Pulmonary artery endothelial cell (primary cell): ENCODE measurements around the gene SWI5. TPM values are rescaled to one million over a fixed set of nuclear protein-coding genes. Genes with fewer than 3 reads are reported as not detected.
"Not testable (repeated sequence)": the region's sequence is repeated elsewhere in the genome, so short reads cannot be mapped to it uniquely, and the experiment has no call there.

ENCODE experiments used
- DNase-seq: peaks from one replicate; pipeline ENCODE4 v3.0.0-alpha.2; 2011; ENCODE audit warnings: low read depth, low spot score
- total RNA-seq: library from RNA; depleted of rRNA; stranded (reverse); fragments of >200 nt; gene quantifications from 2 replicates; pipeline ENCODE4 v1.2.3, GENCODE V29; 2014

SWI5 gene
- 32.4 and 32.5 TPM in 2 replicates for total RNA-seq

GRCh38 chr9:128276008-128276573 is at the start of gene SWI5:
Gene SWI5 (plus strand): TSS chr9:128276276.
- DNase-seq, result peak; percentile 97

GRCh38 chr9:128226412-128226801 is 49.7 kb upstream of the SWI5 start:
- no peak for DNase-seq

DNA sequence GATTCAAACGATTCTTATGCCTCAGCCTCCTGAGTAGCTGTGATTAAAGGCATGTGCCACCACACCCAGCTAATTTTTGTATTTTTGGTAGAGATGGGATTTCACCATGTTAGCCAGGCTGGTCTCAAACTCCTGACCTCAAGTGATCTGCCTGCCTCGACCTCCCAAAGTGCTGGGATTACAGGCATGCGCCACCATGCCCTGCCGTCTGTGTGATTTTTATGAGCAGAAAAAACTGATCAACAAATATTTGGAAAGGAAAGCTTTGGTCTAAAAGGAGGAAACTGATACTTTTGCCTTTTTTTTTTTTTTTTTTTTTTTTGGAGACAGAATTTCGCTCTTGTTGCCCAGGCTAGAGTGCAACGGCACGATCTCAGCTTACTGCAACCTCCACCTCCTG is 45.2 kb upstream of the SWI5 start:
- DNase-seq, result not testable (repeated sequence)

- no peak for DNase-seq
Measured at GRCh38 chr9:128231638-128232527, 44.2 kb upstream of the SWI5 start.

- no peak for DNase-seq
Measured at GRCh38 chr9:128232528-128233428, 43.3 kb upstream of the SWI5 start.

DNA sequence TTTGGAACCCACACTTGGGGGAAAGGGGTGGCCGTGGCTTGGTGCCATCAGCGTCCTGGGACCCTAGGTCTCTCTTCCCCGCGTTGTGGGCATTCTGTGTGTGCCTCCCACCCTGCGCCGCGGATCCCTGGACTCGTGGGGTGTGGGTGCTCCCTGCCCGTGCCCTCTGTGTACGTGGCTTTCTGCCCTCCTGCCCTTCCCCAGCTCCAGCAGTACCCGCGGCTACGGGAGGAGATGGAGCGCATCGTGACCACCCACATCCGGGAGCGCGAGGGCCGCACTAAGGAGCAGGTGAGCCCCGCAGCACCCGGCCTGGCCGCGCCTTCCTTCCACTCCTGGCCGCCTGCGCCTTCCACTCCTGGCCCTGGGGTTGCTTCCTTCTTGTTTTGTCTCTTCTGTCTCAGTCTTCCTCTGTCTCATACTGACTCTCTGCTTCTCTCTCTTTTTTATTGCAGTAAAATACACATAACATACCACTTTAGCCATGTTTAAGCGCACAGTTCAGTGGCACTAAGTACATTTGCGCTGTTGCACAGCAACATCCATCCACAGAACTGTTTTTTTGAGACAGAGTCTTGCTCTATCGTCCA is 42.2 kb upstream of the SWI5 start:
- DNase-seq, result no peak

DNA sequence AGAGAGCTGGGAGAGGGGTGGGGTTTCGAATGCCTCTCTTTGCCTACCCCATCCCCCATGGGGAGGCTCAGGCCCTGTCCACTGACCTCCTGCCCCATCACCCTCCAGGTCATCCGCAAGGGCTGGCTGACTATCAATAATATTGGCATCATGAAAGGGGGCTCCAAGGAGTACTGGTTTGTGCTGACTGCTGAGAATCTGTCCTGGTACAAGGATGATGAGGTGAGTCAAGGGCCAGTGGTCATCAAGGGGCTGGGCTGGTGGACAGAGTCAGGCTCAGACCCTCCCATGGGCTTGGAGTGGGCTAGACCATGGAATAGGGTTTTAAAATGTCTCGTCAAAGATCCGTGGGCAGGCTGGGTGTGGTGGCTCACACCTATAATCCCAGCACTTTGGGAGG is 34.0 kb upstream of the SWI5 start:
- DNase-seq, result no peak

DNA sequence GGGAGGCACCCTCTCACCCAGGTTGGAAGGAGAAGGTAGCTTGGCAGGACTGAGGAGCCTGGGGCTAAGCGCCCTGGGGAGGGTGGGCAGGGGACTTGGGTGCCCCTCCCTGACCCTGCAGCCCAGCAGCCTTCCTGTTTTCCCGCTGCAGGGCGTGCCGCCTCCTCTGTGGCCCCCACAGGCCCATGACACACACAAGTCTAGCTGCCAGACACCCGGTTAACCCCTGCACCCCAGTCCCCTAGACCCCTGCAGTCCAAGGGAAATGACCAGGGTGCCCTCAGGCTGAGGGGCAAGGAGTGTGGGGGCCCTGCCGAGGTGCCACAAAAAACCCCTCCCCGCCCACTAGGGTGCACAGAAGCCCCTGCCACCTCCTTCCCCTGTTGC is 33.3 kb upstream of the SWI5 start:
- no peak for DNase-seq

GRCh38 chr9:128243215-128244018 is 32.7 kb upstream of the SWI5 start:
- no peak for DNase-seq

GRCh38 chr9:128244091-128244836 is 31.8 kb upstream of the SWI5 start:
- no peak for DNase-seq

DNA sequence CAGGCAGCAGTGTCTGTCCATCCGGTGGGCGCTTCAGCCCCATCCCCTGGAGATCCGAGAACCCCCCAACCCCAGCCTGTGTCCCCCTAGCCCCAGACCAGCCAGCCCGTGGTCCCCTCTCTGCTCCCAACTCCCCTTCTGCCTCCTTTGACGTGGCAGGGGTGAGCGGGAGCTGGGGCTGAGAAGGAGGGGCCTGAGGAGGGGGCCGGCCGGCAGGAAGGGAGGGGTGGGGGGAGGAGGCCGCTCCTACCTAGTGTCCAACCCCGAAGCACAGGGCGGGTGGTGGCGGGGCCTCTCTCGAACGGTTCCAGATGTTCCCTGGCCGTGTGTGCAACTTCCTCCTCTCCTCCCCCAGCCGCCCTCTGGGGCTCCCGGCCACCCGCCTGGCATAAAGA is 31.2 kb upstream of the SWI5 start:
- DNase-seq, result no peak

GRCh38 chr9:128245421-128246151 is 30.5 kb upstream of the SWI5 start:
- DNase-seq, result no peak

- DNase-seq, result no peak
Measured at GRCh38 chr9:128246471-128246870, 29.6 kb upstream of the SWI5 start.

- DNase-seq, result no peak
Measured at GRCh38 chr9:128247226-128247803, 28.8 kb upstream of the SWI5 start.

- no peak for DNase-seq
Measured at GRCh38 chr9:128249558-128249907, 26.5 kb upstream of the SWI5 start.

DNA sequence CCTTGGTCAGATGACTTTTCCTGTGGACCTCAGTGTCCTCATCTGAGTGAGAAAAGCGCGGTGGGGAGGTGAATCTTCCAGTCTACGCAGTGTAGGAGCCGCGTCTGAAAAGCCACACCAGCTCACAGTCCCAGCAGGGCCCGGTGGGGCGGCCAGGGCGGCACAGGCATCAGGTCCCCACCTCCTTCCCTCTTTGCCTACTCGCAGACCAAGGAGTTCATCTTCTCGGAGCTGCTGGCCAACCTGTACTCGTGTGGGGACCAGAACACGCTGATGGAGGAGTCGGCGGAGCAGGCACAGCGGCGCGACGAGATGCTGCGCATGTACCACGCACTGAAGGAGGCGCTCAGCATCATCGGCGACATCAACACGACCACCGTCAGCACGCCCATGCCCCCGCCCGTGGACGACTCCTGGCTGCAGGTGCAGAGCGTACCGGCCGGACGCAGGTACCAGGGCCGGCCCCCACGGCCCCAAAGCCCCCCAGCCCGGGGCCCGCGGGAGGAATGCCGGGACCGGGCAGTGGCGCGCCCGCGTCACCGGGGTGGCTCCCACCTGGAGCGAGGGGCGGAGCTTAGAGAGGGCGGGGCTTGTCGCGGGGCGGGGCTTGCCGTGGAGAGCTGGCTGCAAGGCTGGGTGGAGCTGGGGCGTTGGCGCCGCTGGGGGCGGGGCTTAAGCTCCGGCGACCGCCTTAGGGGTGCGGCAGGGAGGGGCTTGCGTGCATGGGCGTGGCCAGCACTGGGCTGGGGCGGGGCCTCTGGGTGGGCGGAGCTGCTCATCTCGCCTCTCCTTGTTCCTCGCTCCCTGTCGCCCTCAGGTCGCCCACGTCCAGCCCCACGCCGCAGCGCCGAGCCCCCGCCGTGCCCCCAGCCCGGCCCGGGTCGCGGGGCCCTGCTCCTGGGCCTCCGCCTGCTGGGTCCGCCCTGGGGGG is 25.9 kb upstream of the SWI5 start:
- DNase-seq, result no peak

DNA sequence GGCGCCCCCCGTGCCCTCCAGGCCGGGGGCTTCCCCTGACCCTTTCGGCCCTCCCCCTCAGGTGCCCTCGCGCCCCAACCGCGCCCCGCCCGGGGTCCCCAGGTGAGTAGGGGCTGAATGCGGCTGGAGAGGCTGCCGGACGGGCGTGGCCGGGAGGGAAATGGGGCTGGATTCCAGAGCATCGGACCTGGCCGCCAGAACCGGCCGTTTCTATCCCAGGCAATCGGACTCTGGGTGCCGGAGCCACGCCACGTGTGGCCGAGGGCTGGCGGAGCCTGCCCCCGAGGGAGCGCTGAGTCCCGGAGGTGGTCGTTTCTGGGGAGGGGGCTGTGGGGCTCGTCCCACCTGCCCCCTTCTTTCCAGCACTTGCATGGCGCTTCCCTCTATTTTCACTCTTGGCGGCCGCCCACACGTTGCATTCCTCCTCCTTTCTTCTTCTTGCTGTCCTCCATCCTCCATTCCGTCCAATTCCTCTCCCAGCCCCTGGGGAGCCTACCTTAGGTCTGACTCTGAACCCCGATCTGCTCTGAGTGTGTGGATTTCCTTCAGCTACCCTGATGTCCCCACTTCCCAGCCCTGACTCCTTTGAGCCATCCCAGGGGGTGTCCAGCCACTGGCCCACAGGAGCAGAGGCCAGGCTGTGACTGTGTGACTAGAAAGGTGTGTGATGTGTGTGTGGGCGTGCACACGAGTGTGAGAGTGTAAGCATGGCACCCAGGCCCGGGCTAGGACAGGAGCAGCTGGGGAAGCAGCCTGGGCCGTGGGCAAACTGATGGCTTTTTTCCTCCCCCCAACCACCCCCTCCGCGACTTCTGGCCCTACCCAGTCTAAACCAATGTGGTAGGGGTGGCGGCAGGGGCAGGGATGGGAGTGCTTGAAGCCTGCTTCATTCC is 25.0 kb upstream of the SWI5 start:
- DNase-seq, result no peak
